ENCODE measurements around the gene CUL7.
"Not testable (repeated sequence)": the region's sequence is repeated elsewhere in the genome, so short reads cannot be mapped to it uniquely, and the experiment has no call there.

Gene CUL7

DNA sequence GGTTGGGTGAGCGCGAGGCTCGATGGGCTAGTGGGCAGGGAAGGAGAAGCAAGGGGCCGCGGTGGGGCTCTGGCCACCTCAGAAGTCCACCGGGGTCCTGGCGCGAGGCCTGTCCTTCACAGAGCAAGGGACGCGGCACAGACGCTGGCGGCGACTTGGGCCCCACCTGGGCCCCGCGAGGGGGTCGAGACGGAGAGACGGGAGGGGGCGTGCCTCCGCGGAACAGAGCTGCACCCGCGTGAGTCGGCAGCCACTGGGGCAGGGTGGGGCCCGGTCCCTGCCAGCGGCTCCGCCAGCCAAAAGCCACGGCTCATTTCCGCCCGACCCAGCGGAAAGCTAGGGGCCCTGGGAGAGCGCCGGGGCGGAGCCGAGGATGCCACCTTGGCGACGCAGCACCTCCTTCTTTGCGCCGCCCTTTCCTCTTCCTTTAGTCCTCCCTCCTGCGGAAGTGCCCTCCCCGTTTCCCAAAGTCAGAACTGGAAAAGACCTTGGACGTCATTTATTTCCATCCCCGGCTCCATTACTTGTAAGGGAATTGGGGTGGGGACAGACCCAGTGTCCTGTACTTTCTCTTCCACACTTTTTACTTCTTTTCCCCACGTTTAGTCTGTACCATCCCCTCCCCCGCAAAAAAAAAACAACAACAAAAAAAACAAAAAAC is at the start of gene CUL7:
CUL7 (minus strand) TSS at position 307 of the 661 bp plus-strand sequence. CDS start 1,063 bp downstream, outside the sequence.
- DNase-seq: peak; percentile 90

DNA sequence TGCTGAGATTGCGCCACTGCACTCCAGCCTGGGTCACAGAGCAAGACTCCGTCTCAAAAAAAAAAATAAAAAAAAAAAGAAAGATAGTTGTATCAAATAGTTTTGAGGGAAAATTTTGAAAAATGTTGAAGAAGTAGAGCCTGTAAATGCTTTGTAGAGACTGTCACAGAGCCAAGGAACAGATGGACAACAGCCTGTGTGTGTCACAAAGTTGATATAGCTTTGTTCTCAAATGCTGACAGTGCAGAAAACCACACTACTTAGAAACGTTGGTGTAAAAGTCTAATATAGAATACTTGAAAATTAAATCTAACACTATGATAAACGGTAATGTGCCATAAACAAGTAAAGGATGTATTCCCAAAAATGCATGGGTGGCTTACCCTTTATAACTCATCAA is 47.8 kb upstream of the CUL7 start:
- no peak for DNase-seq

DNA sequence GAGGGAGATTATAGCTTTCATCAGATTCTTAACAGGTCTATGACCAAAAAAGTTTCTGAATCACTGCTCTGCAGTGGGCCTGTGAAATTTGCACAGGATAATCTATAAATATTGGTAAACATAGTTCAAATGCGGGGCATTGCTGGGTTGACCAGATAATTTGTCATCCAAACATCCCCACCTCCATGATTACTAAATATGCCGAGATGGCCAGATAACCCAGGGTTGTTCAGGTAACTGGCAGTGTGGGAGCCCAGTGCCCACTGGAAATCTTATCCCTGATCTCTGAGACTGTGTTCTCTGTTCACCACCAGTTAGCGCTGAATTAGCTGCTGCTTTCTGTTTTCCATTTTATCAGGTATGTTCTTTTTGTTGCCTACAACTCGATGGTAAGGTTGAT is 43.9 kb upstream of the CUL7 start:
- no peak for DNase-seq

DNA sequence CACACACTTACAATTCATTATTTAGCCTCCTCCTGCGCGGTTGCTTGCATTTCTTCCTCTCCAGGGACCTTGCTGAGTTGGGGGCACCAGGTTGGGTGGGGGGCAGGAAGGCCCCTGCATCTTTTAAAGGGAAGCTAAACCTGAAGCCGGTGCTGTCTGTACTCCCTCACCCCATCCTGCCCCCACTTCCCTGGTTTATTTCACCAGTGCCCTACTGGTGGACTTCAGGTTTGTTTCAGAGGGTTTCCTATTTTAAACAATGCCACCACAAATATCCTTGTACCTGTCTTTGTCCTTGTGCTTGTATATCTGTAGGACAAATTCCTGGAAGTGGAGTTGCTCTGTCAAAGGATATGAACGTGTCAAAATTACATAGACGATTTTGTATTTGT is 43.4 kb upstream of the CUL7 start:
- DNase-seq: no peak

DNA sequence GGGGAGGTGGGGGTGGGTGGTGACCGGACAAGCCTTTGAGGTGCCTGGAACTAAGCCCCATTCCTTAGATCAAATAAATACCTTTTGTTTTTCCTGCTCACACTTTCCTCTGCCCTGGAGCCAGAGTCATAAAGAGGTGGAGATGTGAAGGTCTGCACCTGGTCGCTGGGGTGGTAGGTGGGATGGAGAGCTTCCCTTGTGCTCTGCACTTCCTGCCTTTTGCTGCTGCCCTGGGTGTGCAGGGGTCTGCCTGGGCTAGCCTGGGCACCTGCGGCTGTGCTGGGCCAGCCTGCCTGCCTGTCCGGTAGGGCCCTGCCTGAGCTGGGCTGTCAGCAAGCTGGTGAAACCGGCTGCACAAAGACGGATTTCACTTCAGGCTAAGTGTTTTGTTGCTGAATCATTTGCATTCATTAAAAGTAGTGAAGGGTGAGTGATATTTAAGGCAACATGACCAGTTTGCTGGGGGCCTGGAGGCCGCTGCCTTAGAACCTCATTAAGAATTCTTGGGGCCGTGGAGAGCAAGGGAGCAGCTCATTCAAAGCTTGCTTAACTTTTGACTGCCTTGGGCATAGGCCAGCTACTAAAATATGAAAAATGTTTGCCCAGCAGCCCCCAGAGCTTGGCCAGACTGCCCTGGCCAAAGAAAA is 42.9 kb upstream of the CUL7 start:
- no peak for DNase-seq

DNA sequence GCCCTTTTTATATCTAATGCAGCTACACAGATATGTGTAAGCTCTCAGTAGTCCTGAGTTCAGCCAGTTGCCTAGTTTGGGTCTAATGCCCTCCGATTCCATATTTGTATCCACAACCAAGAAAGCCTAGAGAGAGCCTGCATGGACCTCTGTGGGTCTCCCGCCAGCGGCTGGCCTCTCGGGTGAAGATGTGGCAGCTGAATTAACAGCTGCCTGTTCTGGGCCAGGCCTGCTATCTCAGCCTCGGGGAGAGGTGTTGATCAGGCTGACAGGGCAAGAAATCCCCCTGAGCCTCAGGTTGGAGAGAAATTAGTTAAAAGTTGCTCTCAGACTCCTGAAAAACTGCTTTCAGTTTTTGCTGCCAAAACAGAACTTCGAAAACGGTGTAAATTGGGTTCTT is 42.3 kb upstream of the CUL7 start:
- DNase-seq: no peak

DNA sequence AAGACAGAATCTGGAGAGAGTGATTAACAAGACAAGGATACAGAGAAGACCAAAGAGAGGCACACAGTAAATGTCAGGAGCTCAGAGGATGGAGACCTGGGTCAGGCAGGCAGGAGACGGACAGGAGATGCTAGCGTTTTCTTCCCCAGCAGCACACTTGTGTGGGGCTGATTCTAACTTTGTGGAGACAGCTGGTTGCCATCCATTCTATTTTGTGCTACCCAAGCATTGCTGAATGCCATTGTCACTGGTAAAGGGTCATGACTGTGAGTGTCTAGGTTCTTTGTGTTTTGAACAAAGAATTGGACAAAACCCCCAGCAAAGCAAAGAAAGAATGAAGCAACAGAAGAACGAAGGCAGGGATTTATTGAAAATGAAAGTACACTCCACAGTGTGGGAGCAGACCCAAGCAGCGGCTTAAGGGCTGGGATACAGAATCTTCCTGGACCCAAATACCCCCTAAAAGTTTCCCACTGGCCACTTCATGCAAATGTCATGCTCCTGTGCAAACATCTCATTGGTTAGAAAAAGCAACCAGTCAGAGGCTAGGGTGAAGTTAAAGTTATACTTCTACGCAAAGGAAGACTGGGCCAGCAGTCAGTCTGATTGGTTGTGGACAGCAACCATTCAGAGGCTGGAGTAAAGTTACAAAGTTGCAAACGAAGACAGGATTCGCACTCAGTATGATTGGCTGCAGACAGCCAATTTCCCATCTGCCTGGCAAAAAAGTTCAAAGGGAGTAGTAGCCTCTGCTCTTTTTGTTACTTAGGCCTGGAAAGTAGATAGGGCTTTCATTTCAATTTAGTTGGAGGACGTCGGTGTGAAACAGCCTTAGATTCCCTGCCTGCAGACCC is 40.0 kb upstream of the CUL7 start:
- DNase-seq: peak; percentile 18

DNA sequence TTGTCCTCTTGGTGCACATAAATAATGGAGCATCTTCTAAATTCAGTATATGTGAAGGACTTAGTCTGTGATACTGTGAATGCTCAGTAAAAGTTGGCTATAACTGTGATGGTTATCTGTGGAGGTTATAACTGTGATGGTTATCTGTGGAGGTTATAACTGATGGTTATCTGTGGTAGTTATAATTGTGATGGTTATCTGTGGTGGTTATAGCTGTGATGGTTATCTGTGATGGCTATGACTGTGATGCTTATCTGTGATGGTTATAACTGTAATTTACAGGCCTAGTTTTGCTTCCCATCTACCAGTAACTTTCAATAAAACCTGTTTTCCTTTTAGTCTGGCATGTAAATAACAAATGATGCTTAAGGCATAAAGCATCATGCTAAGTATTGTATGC is 39.0 kb upstream of the CUL7 start:
- no peak for DNase-seq

DNA sequence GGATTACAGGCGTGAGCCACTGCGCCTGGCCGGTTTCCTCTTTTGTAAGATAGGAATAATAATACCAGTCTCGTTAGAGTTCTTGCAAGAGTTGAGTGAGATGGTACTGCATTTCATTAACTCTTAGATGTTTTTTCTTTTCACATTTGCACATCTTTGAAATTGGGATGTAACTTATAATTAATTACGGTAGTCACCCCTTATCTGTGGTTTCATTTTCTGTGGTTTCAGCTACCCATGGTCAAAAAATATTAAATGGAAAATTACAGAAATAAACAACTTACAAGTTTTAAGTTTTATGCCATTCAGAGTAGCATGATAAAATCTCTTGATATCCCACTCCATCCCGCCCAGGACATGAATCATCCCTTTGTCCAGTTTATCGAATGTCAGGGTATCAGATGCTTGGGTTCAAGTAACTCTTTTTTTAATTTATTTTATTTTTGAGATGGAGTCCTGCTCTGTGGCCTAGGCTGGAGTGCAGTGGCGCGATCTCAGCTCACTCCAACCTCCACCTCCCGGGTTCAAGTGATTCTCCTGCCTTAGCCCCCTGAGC is 37.9 kb upstream of the CUL7 start:
- no peak for DNase-seq

DNA sequence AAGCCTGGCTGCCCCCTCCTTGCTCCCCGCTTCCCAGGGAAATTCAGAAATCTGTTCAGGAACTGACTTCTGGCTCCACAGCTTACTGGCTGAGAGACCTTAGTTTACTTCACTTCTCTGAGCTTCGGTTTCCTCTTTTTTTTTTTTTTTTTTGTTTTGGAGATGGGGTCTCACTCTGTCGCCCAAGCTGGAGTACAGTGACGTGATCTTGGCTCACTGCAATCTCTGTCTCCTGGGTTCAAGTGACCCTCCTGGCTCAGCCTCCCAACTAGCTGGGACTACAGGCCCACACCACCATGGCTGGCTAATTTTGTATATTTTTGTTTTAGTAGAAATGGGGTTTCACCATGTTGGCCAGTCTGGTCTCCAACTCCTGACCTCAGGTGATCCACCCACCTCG is 37.4 kb upstream of the CUL7 start:
- DNase-seq: no peak

DNA sequence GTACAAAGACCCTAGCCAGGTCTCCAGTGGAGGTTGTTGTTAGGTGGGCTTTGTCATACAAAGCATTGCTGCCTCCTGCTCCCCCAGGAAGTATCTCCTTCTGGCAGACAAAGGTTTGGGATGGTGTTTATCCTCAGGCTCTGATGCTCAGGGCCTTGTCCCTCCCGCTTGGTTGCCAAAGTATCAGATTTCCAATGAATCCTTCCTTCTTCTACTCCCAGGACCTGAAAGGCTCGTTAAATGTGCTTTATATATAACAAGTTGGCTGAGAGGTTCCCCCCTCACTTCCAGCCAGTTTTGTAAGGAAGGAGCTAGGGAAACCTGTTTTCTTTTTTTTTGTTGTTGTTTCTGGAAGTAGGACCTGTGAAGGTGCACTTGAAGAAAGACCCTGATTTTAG is 36.9 kb upstream of the CUL7 start:
- DNase-seq: no peak

DNA sequence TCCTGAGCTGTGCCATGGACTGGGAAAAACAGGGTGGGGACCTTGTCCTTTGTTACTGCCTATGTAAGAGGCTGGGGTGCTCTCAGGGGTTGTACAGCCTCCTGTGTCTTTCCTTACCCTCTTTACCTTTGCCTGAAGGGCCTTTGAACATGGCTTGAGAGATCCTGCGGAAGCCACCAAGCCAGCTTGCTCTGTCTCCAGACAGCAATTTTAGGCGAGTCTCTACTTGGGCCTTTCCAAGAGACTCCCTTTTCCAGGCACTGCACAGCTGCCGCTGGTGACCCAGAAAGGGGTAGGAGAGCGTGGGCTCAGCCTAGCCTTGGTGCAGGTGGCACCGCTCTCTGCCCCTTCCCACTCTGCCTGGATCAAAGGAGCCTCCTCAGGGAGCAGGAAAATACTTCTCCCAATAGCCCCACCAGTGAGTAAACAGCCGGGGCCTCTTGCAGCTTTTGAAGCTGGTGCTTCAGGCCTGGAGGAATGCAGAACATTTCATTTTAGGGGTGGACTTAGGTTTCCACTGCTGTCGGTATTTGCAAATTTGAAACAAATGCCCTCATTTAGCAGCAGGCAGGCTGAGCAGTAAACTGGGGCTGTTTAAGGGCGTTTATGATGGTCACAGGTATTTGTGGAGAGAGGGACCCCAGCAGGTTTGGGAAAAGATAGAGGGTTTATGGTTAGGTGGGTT is 36.4 kb upstream of the CUL7 start:
- no peak for DNase-seq

DNA sequence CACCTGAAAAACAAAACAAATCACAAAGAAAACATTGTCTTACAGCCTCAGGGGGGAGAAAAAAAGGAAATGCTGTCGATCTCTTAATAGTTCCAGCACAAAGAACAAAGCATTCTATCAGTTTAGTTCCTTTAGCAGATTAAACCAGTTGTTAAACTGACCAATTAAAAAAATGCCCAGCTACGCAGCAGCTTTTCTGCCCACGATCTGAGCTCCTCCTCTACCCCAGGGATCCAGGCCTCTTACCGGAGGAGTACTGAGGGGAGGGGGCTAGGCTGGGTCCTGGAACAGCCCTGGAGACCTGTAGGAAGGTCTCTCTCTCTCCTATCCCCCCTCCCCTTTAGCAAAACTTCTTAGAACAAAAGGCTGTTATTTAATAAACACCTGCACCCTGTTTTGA is 35.8 kb upstream of the CUL7 start:
- no peak for DNase-seq

DNA sequence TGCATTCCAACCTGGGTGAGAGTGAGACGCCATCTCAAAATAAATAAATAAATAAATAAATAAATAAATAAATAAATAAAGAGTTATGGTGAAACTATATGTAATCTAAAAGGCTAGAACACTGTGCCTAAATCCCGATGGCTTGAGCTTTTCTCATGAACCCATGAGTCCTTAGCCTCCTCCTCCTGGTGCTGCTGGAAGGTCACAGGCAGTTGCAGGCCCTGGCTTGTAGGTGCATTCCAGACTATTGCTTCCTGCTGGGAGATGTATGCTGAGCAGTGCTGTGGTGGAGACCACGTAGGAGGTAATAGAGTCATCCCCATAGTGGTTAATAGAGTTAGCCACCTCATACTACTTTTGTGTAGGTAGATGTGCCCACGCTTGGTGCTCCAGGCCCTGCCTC is 35.0 kb upstream of the CUL7 start:
- DNase-seq: no peak

DNA sequence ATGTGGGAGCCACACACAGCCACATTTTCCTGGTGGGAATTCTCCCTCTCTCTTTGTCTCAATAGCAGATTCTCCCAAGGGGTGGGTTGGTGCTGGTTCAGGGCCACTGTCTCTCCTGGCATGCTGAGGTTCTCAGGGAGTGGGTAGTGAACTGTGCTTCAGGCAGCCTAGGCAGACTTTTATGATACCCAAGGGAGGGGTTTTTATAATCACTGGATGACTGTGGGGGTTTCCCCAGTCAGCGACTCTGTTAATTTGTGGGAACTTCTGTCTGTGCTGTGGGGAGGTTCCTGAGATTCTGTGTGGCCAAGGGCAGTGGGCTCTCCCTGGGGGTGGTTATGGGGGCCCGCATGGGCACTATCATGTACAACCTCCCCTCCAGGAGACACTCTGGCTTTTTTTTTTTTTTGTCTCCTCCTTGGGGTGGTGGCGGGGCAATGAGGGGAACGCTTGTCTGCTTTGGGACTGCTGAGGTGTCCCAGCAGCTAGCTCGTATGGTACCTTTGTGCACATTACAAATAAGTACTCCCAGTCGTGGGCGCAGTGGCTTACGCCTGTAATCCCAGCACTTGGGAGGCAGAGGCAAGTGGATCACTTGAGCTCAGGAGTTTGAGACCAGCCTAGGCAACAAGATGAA is 32.5 kb upstream of the CUL7 start:
- no peak for DNase-seq

DNA sequence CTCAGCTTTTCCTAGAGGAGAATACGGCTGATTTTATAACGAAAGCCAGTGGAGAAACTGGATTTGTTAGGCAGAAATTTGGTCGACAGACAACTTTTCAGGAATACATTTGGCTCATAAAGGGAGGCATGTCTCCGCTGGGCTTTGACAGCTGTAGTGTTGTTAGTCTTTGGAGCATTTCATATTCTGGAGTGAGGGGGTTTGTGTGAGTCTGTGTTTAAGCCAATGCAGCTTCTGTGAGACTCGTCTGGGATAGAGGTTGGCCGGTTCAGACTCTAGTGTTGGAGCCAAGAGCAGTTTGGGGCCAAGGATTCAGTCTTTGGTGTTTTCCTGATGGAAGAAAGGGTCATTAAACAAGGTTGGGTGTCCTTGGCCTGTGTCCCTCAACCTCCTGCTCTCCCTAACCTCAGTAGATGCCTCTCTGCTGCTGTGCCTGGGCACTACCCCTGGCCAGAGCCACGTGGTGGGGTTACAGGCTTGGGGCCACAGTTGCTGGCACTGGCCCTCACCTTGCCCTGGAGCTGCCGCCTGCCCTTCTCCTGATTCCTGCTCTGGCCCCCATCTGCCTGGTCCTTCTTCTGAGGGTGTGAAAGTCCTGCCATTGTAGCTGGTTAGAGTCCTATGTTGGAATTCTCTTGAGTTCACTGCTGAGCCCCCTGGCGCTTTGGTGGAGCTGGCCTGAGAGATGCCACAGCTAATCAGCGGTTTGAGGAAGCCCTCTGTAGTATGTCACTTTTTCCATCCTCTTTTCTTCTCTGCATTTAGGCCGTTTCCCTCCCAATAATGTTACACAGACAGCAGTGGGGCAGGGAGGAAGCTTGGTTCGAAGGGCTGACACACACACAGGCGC is 29.4 kb upstream of the CUL7 start:
- DNase-seq: no peak

DNA sequence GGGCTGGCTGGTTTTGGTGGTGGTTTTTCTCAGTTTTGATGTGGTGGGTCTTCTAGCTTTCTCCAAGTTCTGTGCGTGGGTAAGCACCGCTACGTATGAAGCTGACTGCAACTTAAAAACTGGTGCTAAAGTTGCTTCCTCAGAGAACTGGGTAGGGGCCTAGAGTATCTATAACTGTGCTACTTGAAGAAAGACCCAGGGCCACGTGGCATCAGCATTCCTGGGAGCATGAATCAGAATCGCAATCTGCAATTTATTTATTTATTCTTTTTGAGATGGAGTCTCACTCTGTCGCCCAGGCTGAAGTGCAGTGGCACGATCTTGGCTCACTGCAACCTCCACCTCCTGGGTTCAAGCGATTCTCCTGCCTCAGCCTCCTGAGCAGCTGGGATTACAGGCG is 28.3 kb upstream of the CUL7 start:
- DNase-seq: not testable (repeated sequence)

DNA sequence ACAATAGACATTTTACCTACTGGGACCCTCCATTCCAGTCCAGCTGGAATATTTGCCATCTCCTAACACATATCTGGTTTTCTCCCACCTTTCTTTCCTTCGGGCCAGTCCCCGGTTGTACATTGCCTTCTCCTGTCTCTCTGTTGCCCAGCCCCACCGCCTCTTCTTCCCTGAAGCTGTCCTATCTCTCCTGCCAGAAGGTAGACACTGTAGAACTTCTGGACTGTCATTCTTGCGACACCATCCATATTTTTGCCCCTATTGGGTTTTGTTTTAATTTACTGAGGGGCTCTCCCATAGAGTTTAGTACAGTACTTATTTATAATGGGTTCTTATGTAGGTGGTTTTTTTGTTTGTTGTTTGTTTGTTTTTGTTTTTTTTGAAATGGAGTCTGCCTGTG is 27.4 kb upstream of the CUL7 start:
- DNase-seq: no peak

DNA sequence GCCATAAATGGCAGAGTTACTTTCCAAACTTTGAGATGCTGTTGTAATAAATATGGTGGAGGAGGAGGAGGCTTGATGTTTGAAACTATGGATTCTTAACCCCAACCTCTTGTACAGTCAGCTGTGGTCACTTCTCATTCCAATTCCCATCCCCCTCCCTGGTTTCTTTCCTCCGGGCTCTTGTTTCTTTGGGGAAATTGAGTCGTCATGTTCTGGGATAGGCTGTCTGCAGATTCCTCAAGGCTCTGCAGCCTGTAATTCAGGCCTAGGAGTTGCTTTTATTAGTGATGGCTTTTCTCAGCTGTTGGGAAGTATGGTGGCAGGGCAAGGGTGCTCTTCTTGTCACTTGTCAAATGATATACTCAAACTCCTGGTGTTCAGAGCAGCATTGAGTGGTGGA is 25.0 kb upstream of the CUL7 start:
- DNase-seq: no peak

DNA sequence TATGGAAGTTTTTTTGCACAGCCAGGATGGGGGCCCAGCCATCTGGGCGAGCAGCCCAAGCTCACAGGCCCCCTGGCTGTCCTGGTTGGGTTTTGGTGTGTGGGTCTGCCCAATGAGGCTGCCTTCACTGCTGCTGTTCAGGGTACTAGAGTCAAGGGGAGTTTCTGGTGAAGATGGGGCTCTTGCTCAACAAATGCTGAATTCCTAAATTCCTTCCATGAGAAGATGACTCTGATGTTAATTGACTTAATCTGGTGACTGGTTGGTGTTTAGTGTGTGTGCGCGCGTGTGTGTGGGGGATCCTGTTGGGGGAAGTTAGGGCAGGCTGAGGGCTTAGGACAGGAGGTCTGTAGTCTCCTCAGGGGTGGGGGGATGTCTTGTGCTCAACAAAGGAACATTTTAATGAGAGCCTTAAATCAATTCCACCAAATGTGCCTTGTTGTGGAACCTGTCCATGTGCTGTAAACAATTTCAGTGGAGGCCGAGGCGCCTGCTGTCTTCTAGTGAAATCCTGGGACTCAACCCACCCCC is 24.4 kb upstream of the CUL7 start:
- no peak for DNase-seq

DNA sequence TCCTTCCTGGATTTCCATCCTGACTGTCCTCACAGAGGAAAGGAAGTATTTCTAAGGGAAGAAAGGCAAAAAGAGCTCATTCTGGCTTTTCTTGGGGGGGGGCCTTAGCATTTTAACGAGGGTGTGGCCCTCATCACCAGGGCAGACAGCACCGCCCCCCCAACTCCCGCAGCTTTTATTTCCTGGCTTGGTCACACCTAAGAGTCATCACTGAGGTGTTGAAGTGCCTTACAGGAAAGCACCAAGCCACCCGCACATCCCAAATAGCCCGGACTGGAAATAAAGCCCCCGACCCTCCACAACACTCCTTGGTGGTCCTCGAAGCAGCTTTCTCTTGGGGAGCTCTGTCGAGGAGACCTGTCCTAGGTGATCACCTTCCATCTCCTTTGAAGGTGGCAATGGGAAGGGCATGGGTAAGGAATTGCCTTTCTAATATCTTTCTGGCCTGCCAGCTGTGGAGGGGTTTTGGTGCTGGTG is 23.7 kb upstream of the CUL7 start:
- no peak for DNase-seq

Measured in CD4-positive, alpha-beta T cell treated with Interleukin-4 for 4 hours (primary cell).